Peyer's patch (tissue), 4 donors: ENCODE results near the gene IGSF22.

Experiments used
- POLR2A ChIP-seq, 2 donors: fragments of 450-650 bp; IDR thresholded peaks; one replicate each; pipeline ENCODE4 v1.5.1; 2017; ENCODE audit warnings: antibody characterized with exemption in 2 of 2, mild to moderate bottlenecking in 2 of 2, moderate library complexity in 2 of 2
- TF ChIP-seq, protein P1 (sequence below), 6 experiments: fragments of 450-650 bp in 4 of 6; fragments of 200-600 bp in 2 of 6; sonication (generic) in 1 of 6; IDR thresholded peaks; one replicate each; pipeline ENCODE4 v1.5.1; 2017 to 2019; ENCODE audit warnings: antibody characterized with exemption in 6 of 6, mild to moderate bottlenecking in 3 of 6, moderate library complexity in 1 of 6

GRCh38 chr11:18739685-18740084 is 13.7 kb upstream of the IGSF22 start:
- TF ChIP-seq, protein P1, sequence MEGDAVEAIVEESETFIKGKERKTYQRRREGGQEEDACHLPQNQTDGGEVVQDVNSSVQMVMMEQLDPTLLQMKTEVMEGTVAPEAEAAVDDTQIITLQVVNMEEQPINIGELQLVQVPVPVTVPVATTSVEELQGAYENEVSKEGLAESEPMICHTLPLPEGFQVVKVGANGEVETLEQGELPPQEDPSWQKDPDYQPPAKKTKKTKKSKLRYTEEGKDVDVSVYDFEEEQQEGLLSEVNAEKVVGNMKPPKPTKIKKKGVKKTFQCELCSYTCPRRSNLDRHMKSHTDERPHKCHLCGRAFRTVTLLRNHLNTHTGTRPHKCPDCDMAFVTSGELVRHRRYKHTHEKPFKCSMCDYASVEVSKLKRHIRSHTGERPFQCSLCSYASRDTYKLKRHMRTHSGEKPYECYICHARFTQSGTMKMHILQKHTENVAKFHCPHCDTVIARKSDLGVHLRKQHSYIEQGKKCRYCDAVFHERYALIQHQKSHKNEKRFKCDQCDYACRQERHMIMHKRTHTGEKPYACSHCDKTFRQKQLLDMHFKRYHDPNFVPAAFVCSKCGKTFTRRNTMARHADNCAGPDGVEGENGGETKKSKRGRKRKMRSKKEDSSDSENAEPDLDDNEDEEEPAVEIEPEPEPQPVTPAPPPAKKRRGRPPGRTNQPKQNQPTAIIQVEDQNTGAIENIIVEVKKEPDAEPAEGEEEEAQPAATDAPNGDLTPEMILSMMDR (IDR thresholded peaks at IDR 0.05): no peak
- no peak for TF ChIP-seq POLR2A (IDR thresholded peaks at IDR 0.05)
